WTC11 (cell line): ENCODE measurements around the gene SF3B4. TPM values are rescaled to one million over a fixed set of nuclear protein-coding genes. Genes with fewer than 3 reads are reported as not detected.

ENCODE experiments used
- ARID4B ChIP-seq: sonication (generic); formaldehyde crosslinking; IDR thresholded peaks from 2 replicates; pipeline ENCODE4 v1.8.0; 2023; ENCODE audit warnings: missing genetic modification reagents, mild to moderate bottlenecking, borderline replicate concordance
- ATF1 ChIP-seq: sonication (generic); formaldehyde crosslinking; IDR thresholded peaks from 2 replicates; pipeline ENCODE4 v1.8.1; 2023; ENCODE audit warnings: mild to moderate bottlenecking, moderate library complexity, missing genetic modification reagents
- ATF2 ChIP-seq: sonication (generic); formaldehyde crosslinking; IDR thresholded peaks from 2 replicates; pipeline ENCODE4 v1.8.1; 2022; ENCODE audit warnings: low read depth, missing genetic modification reagents, borderline replicate concordance
- ATF3 ChIP-seq: sonication (generic); formaldehyde crosslinking; conservative IDR thresholded peaks from 2 replicates; pipeline ENCODE4 v1.8.1; 2022; ENCODE audit warnings: mild to moderate bottlenecking, missing genetic modification reagents
- CBFB ChIP-seq: sonication (generic); formaldehyde crosslinking; IDR thresholded peaks from 2 replicates; pipeline ENCODE4 v1.8.1; 2022; ENCODE audit warnings: mild to moderate bottlenecking, low read depth, missing genetic modification reagents
- CREB1 ChIP-seq: sonication (generic); formaldehyde crosslinking; IDR thresholded peaks from 2 replicates; pipeline ENCODE4 v1.8.0; 2023; ENCODE audit warnings: mild to moderate bottlenecking, missing genetic modification reagents
- FOXP4 ChIP-seq: sonication (generic); formaldehyde crosslinking; IDR thresholded peaks from 2 replicates; pipeline ENCODE4 v1.8.0; 2022; ENCODE audit warnings: mild to moderate bottlenecking, missing genetic modification reagents
- GRHL2 ChIP-seq: fragments of 250-450 bp; sonication (Bioruptor Pico); IDR thresholded peaks from 2 replicates; pipeline ENCODE4 v1.8.0; 2022; ENCODE audit warnings: mild to moderate bottlenecking, moderate library complexity; ENCODE audit not compliant: insufficient replicate concordance, severe bottlenecking
- KAT7 ChIP-seq: sonication (generic); formaldehyde crosslinking; IDR thresholded peaks from 2 replicates; pipeline ENCODE4 v1.8.1; 2023; ENCODE audit warnings: missing genetic modification reagents, mild to moderate bottlenecking, borderline replicate concordance
- MLX ChIP-seq: sonication (generic); formaldehyde crosslinking; IDR thresholded peaks from 2 replicates; pipeline ENCODE4 v1.8.1; 2023; ENCODE audit warnings: mild to moderate bottlenecking, missing genetic modification reagents, moderate library complexity
- MYBL2 ChIP-seq: sonication (generic); formaldehyde crosslinking; IDR thresholded peaks from 2 replicates; pipeline ENCODE4 v1.8.1; 2023; ENCODE audit warnings: mild to moderate bottlenecking, moderate library complexity, missing genetic modification reagents
- NFATC4 ChIP-seq: fragments of 250-450 bp; sonication (Bioruptor Pico); IDR thresholded peaks from 2 replicates; pipeline ENCODE4 v1.9.0; 2021; ENCODE audit warnings: mild to moderate bottlenecking
- NFE2L1 ChIP-seq: sonication (generic); formaldehyde crosslinking; IDR thresholded peaks from 2 replicates; pipeline ENCODE4 v1.8.1; 2023; ENCODE audit warnings: missing genetic modification reagents
- OVOL2 ChIP-seq: fragments of 250-450 bp; sonication (Bioruptor Pico); IDR thresholded peaks from 2 replicates; pipeline ENCODE4 v1.9.0; 2021; ENCODE audit warnings: mild to moderate bottlenecking, borderline replicate concordance
- PRRX2 ChIP-seq: fragments of 250-450 bp; sonication (Bioruptor Pico); IDR thresholded peaks from 2 replicates; pipeline ENCODE4 v1.8.0; 2021; ENCODE audit warnings: mild to moderate bottlenecking
- RORB ChIP-seq: fragments of 250-450 bp; sonication (Bioruptor Pico); IDR thresholded peaks from 2 replicates; pipeline ENCODE4 v1.9.0; 2021; ENCODE audit warnings: mild to moderate bottlenecking
- STAT6 ChIP-seq: sonication (generic); formaldehyde crosslinking; conservative IDR thresholded peaks from 2 replicates; pipeline ENCODE4 v1.8.1; 2023; ENCODE audit warnings: mild to moderate bottlenecking, low read depth, missing genetic modification reagents, moderate library complexity
- USF2 ChIP-seq: sonication (generic); formaldehyde crosslinking; IDR thresholded peaks from 2 replicates; pipeline ENCODE4 v1.8.1; 2023; ENCODE audit warnings: mild to moderate bottlenecking, missing genetic modification reagents, moderate library complexity
- ZNF121 ChIP-seq: sonication (generic); formaldehyde crosslinking; IDR thresholded peaks from 2 replicates; pipeline ENCODE4 v1.8.0; 2023; ENCODE audit warnings: missing genetic modification reagents
- ZNF532 ChIP-seq: fragments of 250-450 bp; sonication (Bioruptor Pico); IDR thresholded peaks from 2 replicates; pipeline ENCODE4 v1.9.0; 2021; ENCODE audit warnings: mild to moderate bottlenecking, borderline replicate concordance
- ZNF671 ChIP-seq: fragments of 250-450 bp; sonication (Bioruptor Pico); IDR thresholded peaks from 2 replicates; pipeline ENCODE4 v1.8.0; 2021; ENCODE audit warnings: mild to moderate bottlenecking
- total RNA-seq: library from RNA; stranded (reverse); gene quantifications from 3 replicates; pipeline ENCODE4 v1.2.3, GENCODE V29; 2021

Gene SF3B4
- total RNA-seq, 1 experiment from 2014 or later: 90.1 TPM

- TF ChIP-seq ATF2 (no peak; the same call in 1 of the 2 replicates), ATF3 (no peak), STAT6 (CRISPR knock-in tag) (no peak), ARID4B (CRISPR knock-in tag) (peak; percentile 61; the same call in 1 of the 2 replicates), FOXP4 (CRISPR knock-in tag) (0 out of 2 replicates have a peak, but pooled peaks have one; percentile 67), NFATC4 (CRISPR knock-in tag) (peak; percentile 91), CREB1 (no peak), GRHL2 (CRISPR knock-in tag) (no peak), MLX (CRISPR knock-in tag) (0 out of 2 replicates have a peak, but pooled peaks have one; percentile 78), RORB (CRISPR knock-in tag) (no peak), ZNF671 (CRISPR knock-in tag) (peak; percentile 84), OVOL2 (CRISPR knock-in tag) (no peak; the same call in 1 of the 2 replicates), MYBL2 (CRISPR knock-in tag) (0 out of 2 replicates have a peak, but pooled peaks have one; percentile 18), KAT7 (CRISPR knock-in tag) (0 out of 2 replicates have a peak, but pooled peaks have one; percentile 3), ZNF532 (CRISPR knock-in tag) (peak; percentile 83; the same call in 1 of the 2 replicates), PRRX2 (CRISPR knock-in tag) (peak; percentile 88; the same call in 1 of the 2 replicates), ATF1 (no peak; the same call in 1 of the 2 replicates), ZNF121 (CRISPR knock-in tag) (no peak), CBFB (CRISPR knock-in tag) (no peak), NFE2L1 (CRISPR knock-in tag) (no peak), USF2 (CRISPR knock-in tag) (no peak)
Observed at GRCh38 chr1:149887456-149888246, 40.0 kb downstream of the SF3B4 start (continued).
